Neural cell (in vitro differentiated cells): ENCODE results near the gene HS6ST2.

Experiments
- EZH2 ChIP-seq: fragments of 200-600, 300-800 bp; shearing (Covaris generic), sonication (generic); IDR thresholded peaks from 2 replicates; pipeline ENCODE4 v1.6.1; 2014; ENCODE audit warnings: antibody characterized with exemption, low read length, borderline replicate concordance, mild to moderate bottlenecking; ENCODE audit not compliant: insufficient read depth, poor library complexity, severe bottlenecking
- TF ChIP-seq, protein P1 (sequence below): fragments of 450-650 bp; IDR thresholded peaks from 2 replicates; pipeline ENCODE4 v1.5.1; 2014; ENCODE audit warnings: antibody characterized with exemption, mild to moderate bottlenecking, moderate library complexity; ENCODE audit not compliant: poor library complexity, severe bottlenecking
- TF ChIP-seq, protein P2 (sequence below): IDR thresholded peaks from 2 replicates; pipeline ENCODE4 v1.6.1; 2012; ENCODE audit warnings: borderline replicate concordance

DNA sequence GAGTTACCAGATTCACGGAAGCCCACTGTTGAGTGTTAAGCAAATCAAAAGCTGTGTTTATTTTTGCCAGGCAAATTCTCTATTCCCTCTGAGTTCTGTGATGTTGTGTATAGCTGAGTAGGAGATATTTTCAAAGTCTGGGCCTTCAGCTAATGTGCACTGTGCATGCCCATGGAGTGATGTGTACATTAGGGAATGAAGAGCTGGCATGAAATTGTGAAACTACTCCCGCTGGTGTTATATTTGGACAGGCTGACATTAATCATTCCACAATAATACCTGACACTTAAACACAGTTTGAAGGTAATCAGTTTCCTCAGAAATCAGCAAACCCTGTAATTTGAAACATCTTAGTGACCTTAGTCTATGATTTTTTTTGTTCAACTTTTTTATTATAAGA is 381.5 kb downstream of the HS6ST2 start:
- TF ChIP-seq EZH2 = no peak
- TF ChIP-seq, protein P1, sequence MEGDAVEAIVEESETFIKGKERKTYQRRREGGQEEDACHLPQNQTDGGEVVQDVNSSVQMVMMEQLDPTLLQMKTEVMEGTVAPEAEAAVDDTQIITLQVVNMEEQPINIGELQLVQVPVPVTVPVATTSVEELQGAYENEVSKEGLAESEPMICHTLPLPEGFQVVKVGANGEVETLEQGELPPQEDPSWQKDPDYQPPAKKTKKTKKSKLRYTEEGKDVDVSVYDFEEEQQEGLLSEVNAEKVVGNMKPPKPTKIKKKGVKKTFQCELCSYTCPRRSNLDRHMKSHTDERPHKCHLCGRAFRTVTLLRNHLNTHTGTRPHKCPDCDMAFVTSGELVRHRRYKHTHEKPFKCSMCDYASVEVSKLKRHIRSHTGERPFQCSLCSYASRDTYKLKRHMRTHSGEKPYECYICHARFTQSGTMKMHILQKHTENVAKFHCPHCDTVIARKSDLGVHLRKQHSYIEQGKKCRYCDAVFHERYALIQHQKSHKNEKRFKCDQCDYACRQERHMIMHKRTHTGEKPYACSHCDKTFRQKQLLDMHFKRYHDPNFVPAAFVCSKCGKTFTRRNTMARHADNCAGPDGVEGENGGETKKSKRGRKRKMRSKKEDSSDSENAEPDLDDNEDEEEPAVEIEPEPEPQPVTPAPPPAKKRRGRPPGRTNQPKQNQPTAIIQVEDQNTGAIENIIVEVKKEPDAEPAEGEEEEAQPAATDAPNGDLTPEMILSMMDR = no peak
- TF ChIP-seq, protein P2, sequence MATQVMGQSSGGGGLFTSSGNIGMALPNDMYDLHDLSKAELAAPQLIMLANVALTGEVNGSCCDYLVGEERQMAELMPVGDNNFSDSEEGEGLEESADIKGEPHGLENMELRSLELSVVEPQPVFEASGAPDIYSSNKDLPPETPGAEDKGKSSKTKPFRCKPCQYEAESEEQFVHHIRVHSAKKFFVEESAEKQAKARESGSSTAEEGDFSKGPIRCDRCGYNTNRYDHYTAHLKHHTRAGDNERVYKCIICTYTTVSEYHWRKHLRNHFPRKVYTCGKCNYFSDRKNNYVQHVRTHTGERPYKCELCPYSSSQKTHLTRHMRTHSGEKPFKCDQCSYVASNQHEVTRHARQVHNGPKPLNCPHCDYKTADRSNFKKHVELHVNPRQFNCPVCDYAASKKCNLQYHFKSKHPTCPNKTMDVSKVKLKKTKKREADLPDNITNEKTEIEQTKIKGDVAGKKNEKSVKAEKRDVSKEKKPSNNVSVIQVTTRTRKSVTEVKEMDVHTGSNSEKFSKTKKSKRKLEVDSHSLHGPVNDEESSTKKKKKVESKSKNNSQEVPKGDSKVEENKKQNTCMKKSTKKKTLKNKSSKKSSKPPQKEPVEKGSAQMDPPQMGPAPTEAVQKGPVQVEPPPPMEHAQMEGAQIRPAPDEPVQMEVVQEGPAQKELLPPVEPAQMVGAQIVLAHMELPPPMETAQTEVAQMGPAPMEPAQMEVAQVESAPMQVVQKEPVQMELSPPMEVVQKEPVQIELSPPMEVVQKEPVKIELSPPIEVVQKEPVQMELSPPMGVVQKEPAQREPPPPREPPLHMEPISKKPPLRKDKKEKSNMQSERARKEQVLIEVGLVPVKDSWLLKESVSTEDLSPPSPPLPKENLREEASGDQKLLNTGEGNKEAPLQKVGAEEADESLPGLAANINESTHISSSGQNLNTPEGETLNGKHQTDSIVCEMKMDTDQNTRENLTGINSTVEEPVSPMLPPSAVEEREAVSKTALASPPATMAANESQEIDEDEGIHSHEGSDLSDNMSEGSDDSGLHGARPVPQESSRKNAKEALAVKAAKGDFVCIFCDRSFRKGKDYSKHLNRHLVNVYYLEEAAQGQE = no peak
